Stimulated activated CD4-positive, alpha-beta T cell treated with anti-CD3 and anti-CD28 coated beads, Interleukin-2, amount 100 ng/mL, for 48 hours (primary cell): Measurements from ENCODE around the gene PRR18.

ENCODE experiments used
- DNase-seq, 2 donors: peaks; one replicate each; pipeline ENCODE4 v3.0.0-alpha.2; 2020

PRR18 gene

DNA sequence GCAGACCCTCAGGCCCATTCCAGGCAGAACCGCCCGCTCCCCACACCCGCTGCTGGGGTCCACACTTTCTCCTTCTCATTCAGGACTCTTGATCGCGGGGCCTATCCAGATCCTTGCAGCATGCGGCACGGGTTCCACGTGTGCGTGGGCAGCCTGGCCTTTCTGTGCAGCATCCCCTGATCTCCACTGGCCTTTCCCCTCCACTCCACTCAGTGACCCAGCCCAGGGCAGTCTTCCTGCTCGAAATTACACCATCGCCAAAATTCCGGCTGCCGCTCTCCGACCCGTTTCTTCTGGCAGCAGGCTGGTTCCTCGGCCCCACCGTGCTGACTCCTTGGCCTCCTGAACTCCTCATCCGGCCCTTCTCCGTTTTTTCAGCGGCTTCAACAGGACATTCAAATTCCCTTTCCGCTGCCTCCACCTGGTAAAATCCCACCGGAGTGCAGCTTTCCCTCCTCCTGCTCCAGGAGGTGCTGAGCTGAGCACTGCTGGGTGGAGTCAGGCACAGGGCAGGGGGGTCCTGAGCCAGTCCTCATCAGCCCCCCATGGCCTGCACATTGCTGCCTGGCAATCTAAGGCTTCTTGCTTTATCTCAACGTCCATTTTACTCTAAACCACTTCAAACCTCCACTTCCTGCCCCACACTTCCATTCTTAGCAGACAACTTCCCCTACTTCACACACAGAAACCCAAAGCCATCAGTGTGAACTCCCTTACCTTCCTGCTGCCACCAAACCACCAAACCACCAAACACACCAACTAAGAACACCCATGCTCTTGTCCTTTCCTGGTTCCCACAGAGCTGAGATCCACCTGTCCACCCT lies 25.2 kb upstream of the PRR18 start:
- DNase-seq: no peak

DNA sequence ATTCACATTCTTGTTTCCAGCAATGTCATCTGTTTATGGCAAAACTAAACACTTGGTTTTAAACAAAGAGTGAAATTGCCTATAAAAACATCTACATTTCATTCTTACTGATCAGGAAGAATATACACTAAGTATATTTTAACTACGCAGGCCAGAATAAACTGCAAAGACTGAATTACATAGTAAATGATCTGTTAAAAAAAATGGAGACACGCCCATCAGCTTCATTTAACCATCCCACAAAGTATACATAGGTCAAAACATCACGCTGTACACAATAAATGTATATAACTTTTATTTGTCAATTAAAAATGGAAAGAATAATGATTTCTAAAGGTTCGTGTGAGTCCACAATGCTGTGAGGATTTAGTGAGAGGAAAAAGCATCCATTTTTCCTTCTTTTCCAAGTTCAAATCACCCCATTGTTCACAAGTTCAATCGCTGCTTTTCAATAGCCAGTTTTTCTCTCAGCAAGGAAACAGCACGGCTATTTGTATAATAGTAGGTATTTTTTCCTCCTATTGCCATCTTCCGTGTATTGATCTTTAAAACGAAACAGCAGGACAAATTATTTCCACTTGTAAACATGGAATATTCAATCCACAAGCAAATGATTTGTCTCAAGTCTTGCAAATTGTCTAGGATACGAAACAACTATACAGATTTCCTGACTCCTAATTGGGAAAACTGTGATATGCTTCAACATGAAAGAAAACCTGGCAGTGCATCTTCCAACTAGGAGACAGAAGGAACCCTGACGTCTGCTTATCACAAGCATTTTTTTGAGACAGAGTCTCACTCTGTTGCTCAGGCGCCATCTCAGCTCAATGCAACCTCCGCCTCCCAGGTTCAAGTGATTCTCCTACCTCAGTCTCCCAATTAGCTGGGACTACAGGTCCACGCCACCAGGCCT lies 23.6 kb upstream of the PRR18 start:
- DNase-seq: no peak

DNA sequence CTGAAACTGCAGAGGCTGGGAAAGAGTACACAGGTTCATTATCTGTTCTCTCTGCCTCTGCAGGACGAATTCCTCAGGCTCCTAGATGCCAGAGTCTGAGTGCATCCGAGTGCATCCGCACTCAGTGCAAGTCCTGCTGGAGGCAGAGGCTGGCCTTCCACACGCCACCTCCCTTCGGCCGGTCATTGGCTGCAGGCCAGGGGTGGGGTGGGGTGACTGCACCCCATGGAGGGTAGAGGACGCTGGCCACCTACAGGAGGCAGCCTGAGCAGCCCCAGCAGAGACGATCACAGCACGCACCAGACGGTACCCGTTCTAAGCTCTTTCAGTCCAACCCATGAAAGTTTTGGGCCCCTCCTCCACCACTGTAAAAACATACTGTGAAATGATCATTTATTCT lies 22.4 kb upstream of the PRR18 start:
- DNase-seq: no peak

DNA sequence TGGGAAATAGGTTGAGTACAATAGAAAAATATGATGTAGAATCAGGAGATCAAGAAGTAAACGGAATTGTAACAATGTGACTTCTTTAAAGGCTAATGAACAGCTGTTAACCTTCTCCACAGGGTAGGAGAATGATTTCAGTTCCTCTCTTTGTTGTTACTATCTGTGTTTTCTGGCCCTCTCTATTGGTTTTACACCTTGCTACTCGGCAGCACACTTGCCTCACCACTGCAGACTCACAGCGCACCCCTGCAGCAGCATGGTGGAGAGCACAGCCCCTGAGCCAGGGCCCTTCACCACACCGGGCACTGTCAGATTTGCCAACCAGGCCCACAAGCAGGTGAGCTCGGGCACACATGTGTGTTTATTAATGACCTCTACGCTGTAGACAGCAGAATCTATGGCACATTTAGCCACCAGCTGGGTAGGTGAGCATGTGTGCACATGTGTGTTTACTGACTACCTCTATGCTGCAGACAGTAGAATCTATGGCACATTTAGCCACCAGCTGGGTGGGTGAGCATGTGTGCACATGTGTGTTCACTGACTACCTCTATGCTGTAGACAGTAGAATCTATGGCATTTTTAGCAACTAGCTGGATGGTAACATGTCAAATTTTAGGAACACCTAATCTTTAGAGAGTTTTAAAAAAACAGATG lies 17.3 kb upstream of the PRR18 start:
- DNase-seq: no peak

DNA sequence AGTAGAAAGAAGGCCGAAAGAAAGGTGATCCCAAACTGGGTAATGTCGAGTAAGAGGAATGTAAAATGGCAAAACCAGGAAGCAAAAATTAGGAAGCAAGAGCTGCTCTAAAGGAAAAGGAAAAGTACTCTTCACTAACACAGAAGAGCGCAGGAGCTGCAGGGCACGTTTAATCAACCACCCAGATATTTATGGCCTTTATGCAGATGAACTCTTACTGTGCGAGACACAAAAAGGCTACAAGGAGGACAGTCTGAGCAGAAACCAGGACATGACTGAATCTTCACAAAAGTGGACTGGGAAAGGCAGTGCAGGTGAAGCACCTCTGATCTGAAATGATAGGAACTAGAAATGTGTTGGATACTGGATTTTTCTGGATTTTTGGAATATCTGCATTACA lies 15.2 kb upstream of the PRR18 start:
- DNase-seq: no peak

DNA sequence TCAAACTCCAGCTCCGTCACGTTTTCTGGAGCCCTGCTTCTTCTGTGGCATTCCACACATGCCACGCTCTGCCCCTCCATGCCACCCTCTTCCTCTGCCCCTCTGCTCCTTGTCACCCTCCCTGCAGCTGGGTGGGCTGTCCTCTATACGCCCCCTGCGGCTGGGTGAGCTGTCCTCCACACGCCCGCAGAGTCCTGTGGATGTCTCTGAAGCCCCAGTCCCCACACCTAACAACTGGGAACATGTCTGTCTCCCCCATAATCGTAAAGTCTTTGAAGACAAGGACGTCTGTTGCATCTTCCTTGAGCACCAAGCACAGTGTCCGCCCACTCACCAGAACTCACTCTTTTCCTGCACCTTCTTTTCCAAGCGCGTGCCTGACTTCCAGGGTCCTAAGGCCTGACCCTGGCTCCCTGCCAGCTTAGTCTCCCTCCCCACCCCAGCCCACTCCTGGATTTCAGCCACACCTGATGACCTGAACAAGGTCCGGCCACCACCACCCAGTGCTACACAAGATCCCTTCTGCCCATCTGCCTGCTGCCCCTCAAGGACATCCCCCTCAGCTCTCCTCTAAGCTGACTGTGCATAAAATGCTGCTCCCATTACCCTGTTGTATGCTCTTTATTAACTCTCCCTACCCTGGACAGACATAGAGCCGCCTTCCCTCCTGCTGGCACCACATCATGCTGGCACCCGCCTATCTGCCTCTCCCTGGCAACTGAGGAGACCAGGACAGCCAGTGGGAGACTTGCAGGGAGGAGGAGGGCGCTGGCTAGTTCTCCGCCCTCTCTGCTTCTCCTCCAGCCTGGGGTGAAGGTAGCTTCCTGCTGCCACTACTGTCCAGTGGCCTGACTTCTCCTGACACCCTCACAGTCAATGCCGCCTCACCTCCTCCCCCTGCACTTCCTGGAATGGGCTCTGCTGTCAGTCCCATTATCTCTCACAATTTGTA lies 10.7 kb upstream of the PRR18 start:
- DNase-seq: no peak

DNA sequence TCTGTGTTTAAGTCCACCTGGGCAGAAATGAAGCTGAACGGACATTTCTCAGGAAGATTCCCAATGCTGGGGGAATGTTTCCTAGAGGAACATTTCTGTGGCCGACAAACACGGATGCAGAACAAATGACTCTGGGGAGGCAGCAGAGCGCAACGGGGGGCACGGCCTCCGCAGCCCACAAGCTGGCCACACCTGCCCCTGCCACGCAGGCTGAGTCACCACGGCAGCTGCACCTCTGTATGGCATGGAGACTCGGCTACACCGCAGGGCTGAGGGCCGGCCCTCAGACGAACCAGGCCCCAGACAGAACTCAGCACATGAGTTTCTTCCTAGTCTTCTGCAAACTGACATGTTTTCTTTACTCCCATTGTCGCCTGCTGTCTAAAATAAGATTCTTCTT lies 10.0 kb upstream of the PRR18 start:
- DNase-seq: no peak

DNA sequence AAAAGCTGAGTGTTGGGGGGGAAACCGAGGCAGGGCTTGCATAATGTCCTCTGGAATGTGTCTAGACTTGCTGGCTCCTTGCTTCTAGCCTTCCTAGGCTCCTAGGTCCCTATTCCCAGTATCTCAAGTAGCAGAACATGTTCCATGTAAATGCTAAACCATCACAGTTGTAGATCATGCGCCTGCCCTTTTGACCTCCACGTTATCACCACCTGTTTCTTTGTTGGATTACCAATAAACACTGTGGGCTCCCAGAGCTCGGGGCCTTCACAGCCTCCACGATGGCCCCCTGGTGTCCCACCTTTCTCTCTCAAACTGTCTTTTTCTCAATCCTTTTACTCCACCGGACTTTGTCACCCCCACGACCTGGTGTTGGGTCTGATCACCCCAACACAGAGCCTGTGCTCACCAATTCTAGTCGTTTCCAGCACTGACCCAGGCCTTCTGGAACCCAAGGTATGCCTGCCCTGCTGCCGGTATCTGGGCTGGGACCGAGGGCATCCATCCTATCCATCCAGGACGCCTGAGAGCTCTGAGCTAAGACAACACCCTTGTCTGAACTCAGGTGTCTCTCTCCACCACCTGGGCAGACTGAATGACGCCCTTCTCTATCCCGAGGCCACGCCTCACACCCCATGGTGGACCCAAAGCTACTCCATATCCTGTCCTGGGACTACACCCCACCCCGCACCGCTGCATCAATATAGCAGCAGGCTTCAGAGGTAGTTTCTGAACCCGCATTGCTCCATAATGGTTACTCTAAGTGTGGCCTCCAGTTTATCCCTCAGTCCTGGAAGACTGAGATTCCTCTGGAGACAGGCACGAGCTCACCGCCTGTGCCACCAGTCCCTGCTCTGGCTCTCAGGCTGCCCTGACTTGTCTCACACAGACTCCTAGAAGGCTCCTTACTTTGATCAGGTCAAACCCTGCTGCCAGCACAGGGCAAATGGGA lies 9.3 kb upstream of the PRR18 start:
- no peak for DNase-seq

DNA sequence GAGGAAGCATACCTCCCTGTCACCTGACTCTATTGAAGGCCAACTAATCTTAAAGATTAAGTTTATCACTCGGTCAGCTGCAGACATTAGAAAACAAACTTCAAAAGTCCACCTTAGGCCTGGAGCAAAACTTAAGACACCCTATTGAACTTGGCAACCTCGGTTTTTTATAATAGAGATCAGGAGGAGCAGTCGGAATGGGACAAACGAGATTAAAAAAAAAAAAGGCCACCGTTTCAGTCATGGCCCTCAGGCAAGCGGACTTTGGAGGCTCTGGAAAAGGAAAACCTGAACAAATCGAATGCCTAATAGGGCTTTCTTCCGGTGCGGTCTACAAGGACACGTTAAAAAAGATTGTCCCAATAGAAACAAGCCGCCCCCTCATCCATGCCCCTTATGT lies 7.2 kb upstream of the PRR18 start:
- no peak for DNase-seq

DNA sequence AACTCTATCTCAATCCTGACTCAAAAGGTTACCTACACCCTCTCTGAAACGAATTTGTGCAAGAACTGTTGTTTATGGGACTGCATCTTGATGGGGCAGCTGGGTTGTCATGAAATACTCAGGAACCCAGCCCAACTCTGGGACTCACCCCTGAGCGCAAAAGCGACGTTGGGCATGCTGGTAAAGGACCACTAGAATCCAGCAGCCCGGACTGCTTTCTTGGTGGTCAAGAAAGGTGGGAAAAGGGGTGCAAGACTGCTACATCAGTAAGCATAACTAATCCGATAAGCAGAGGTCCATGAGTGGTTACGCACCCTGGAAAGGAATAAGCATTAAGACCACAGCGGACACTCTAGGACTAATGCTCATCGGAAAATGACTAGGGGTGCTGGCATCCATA lies 6.3 kb upstream of the PRR18 start:
- no peak for DNase-seq

DNA sequence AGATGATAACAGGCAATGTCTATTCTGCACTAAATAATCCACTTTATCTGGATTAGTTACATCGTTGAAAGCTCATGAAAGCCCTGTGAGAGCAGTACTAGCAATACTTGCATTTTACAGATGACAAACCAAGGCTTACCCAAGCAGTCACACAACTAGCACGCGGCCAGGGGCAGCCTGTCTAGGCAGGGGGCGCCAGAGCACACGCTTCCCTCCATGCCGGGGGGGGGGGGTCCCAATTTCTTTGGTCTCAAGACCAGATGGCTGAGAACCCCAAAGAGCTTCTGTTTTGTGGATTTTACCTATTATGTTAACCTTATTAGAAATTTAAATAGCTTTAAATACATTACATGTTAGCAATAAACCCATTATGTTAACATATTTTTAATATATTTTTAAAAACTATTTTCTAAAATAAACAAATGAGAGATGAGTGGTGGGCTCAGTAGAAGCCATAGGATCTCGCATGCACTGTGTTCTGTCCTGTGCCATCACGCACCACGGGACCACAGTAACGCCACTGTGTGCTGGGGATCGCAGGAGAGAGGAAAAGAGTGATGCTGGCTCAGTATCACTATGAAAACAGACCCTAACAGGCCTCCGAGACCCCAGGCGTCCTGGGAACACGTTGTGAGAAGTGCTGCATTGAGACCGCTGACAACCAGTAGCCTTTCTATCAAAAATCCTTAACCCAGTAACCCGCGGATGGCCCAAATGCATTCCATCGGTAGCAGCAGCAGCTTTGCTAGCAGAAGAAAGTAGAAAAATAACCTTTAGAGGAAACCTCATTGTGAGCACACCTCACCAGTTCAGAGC lies 5.3 kb upstream of the PRR18 start:
- DNase-seq: peak; percentile 28 to 50

DNA sequence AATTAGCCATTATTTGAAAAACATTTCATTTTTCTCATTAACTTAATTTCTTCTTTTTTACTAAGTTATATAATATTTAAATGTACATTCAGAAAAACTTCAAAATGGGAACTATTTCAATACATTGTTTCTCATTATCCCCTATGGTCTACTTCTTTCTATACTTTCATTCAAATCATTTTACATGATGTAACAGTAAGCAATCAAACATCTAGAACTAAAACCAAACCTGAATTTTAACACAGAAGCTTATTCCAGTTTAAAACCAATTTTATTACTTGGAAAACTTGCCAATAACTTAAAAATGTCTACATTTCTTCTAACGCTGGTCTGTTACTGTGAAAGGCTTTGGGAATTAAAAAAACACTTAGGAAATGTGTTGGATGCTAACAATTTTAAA lies 4.6 kb upstream of the PRR18 start:
- no peak for DNase-seq

DNA sequence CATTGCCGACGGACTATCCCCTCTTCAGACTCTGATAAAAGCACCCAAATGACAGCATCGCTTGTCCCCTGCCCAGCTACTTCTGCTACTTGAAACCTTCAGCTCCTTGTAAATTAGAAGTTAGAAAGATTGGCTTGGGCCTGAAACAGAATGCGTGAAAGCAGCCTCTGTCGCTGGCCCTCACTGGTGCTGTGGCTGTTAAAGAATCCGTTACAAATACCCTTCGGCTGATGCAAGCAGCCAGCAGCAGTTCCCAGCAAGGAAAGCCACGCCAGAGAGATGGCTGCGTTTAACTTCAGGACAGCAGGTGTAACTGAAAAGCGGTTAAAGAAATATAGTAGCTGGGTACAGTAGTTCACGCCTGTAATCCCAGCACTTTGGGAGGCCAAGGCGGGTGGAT lies 2.4 kb upstream of the PRR18 start:
- no peak for DNase-seq

DNA sequence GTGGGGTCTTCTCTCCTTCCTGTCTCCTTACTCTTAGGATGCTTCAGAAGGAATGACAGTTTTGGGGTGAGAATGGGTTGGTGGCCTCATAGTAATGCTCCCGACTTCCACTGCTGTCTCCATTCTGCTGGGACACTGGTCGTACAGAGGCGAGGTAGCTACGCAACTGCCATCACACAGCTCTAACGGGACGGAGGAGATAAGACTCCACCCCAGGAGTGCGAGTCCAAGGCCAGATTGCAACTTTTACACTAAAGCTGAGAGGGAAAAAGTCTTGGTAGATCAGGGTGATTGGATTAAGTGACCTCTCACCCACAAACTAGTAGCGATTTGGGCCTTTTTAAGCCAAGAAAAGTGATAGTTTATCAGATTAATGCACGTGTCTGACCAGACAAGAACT lies 1.8 kb upstream of the PRR18 start:
- no peak for DNase-seq

DNA sequence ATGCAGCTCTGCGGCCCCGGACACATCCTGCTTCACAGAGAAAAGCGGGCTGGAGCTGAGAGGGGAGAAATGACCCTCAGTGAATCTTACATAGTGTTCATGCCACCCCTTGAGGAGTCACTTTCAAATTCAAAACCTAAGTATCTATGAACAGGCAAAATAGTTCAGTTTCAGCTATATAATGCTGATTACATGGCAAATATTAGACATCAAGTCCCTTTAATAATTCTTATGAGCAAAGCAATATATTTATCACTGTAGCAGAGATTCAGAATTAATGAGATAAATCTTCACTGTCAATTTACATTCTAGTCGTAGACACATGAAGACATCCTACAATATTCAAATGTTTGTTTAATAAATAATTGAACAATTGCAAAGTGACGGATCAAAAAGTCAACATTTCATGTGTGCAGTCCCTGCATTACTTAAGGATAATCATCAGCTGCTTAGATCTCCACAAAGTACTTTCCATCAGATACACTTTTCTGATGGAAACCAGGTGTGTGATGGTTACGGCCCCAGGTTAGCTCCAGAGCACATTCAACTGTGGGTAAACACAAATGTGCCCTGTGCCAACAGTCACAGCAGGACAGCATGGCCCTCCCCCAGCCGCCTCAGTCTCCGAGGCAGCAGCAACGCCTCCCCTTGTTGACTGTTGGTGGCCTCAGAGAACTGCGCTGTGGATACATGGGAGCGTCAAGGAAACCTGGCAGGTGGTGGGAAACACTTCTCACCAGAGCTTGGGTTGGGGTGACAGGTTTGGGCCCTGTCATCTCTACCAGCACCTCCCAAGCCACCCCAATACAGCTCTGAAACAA lies 787 bp upstream of the PRR18 start:
- DNase-seq: no peak

DNA sequence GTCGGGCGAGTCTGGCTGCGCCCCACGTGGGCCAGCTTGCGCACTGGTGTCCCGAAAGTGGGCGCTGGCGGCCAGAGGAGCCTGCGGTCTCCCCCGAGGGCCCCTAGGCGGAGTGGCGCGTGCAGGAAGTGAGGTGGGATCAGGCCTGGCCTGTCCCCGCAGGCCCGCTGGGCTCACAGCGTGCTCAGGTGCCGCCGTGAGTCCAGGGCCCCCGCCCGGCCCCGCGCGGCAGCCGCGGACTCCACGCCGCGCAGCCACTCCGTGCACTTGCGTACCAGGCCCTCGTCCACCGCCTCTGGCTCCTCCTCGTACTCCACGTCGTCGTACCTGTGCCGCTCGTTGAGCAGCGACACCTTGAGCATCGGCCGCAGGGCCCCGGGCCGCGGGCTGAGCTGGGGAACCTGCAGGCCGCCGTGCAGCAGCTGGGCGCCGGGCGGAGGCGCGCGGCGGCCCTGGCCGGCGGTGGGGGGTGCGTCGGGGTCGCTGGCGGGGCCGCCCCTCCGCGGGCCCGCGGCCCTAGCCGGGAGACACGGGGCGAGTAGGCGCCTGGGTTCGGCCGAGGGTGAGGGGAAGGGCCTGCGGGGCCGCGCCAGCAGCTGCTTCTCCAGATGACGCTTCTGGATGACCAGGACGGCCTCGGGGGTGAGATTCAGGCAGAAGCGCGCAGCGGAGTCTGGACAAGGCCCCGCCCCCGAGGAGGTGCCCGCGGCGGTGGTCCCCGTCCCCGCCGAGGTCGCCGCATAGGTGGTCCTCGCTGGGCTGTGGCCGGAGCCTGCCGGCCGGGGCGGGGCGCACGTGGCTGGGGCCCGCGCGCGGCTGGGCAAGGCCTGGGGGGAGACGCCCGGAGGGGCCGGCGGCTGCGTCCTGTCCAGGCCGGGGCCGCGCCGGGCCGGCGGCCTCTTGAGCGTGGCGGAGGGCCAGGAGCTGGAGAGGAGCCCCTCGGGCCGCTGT lies 835 bp downstream of the PRR18 start:
- no peak for DNase-seq

DNA sequence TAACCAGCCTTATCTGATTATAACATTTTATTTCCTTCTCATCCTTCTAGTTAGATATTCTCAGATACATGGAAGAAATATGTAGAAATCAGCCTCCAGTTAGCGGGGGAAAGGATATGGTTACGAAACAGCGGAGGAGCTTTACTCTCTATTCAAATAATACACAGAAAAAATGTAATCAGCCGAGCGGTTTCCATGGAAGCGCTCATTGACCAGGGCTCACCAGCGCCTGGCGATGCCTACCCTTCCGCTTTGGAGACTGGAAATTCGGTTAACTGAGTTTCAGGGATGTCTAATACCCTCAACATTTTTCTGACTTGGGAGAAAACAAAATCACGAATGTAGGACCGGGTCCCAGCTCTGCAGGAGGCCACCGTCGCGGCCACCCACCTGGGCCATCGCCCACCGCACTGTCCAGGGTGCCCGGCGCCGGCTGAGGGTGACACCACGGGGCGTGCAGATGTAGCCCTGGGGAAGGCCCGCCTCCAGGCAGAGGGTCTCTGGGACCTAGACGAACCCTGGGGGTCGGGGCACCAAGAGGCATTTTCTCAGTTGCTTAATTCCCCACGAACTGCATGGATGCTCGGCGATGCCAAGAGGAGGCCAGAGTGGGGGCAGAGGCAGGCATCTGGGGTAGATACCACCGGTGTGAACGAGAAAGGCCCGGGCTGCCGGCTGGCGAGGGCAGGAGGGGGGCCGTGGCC lies 1.7 kb downstream of the PRR18 start:
- DNase-seq: no peak
